Measurements from ENCODE around the gene FATE1. TPM values are rescaled to one million over a fixed set of nuclear protein-coding genes. Genes with fewer than 3 reads are reported as not detected.

The FATE1 gene
- total and polyA plus RNA-seq, 10 donors: 0.06 TPM; not detected in 9

DNA sequence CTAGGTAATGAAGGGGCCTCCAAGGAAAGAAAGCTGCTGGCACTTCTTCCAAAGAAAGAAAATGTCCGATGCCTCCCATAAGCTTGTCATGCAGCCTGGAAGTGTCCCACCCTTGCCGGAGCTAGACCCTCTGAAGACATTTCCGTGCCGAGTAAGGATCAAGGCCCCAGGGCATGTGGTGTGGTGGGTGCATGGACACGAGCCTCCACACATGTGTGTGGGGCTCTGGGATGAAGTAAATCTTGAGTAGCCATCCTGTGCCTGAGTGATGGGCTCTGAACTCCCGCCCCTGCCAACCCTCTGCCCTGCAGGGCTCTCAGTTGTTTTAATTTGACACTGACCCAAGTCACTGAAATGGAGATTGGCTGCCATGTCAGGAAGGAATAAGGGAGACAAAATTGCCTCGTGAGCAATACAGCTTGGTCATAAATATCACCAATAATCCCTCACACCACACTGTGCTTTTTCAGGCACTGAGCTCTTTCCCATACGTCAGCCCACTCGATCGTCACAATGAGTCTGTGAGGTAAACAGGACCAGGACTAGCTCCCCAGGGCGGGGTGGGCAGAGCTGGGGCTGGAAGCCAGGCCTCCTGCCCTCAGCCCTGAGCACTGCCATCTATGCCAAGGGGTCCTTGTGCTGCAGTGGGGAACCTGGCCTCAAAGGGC lies 43.3 kb downstream of the FATE1 start:
- DNase-seq: no peak
- H3K27me3 ChIP-seq (replicated peaks in 1 of 7): no peaks in the 10 kb centered on the region
- WGBS, 5 donors: 79 to 94% (median 83%) methylated on average over 6 to 11 of the region's 11 CpGs
- no peaks in the 10 kb centered on the region for H3K9me3 ChIP-seq
- no peak overlapping the region for H3K27ac ChIP-seq
- H3K36me3 ChIP-seq: no peaks in the 10 kb centered on the region
- intact Hi-C loops (cut with DNase I; ENCODE audit: low total_unique reads): no loop called here
- H3K4me3 ChIP-seq: no peak overlapping the region
- no peaks in the 10 kb centered on the region for H3K4me1 ChIP-seq
- TF ChIP-seq POLR2AphosphoS5 (IDR thresholded peaks at IDR 0.05): no peak
- no peak for TF ChIP-seq POLR2A (IDR thresholded peaks at IDR 0.05)
- no peak for TF ChIP-seq CTCF (IDR thresholded peaks at IDR 0.05 in 8 of 11, conservative IDR thresholded peaks at IDR 0.05 in 3 of 11)

DNA sequence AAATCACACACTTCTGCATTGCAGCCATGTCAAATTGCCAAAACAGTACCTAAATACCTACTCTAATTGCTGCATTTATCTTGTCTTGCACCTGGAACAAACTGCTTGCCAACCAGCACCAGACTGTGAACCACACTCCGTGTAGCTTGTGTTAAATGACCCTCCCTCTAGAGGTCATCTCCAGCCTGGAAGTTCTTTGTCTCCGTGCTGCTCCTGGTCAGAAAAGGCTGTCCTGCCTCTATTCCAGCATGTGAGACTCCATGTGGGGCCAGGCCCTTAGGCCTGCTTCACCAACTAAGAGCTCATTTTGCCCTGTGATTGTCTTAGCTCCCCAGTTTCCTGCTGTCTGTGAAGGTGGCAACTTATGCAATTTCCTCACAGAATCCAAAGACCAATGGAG lies 47.0 kb downstream of the FATE1 start:
- TF ChIP-seq POLR2AphosphoS5 (IDR thresholded peaks at IDR 0.05) (no peak), POLR2A (IDR thresholded peaks at IDR 0.05) (no peak), CTCF (IDR thresholded peaks at IDR 0.05 in 8 of 11, conservative IDR thresholded peaks at IDR 0.05 in 3 of 11) (no peak)
- intact Hi-C loops (cut with DNase I; ENCODE audit: low total_unique reads): no loop called here
- 49 to 72% (median 64%) methylated on average over 2 of the region's 2 CpGs for WGBS, 5 donors
- H3K27me3 ChIP-seq (replicated peaks in 1 of 7): peaks cover 0 to 8% (median 0%) of the 10 kb centered on the region in 7 donors
- no peak for DNase-seq
- H3K27ac ChIP-seq: no peak overlapping the region
- no peak overlapping the region for H3K4me3 ChIP-seq
- H3K4me1 ChIP-seq: no peaks in the 10 kb centered on the region
- no peaks in the 10 kb centered on the region for H3K9me3 ChIP-seq
- H3K36me3 ChIP-seq: no peaks in the 10 kb centered on the region

DNA sequence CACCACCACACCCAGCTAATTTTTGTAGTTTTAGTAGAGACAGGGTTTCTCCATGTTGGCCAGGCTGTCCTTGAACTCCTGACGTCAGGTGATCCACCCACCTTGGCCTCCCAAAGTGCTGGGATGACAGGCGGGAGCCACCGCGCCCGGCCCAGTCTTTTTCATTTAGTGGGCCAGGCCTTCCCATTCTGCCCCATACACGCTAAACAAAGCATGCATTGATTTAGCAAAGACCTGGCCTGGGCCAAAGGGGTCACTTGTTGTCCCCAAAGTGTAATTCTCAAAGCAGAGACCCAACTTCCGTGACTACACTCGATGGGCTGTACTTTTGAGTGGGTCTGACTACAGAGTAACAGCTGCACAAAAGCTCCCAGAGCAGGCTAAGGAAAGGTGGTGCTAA lies 47.9 kb downstream of the FATE1 start:
- H3K27ac ChIP-seq: no peak overlapping the region
- TF ChIP-seq POLR2A (IDR thresholded peaks at IDR 0.05): no peak
- TF ChIP-seq CTCF (IDR thresholded peaks at IDR 0.05 in 8 of 11, conservative IDR thresholded peaks at IDR 0.05 in 3 of 11): no peak
- no peak for TF ChIP-seq POLR2AphosphoS5 (IDR thresholded peaks at IDR 0.05)
- no peak for DNase-seq
- intact Hi-C loops (cut with DNase I; ENCODE audit: low total_unique reads): no loop called here
- peaks cover 0 to 8% (median 0%) of the 10 kb centered on the region in 7 donors for H3K27me3 ChIP-seq (replicated peaks in 1 of 7)
- H3K36me3 ChIP-seq: no peaks in the 10 kb centered on the region
- no peaks in the 10 kb centered on the region for H3K9me3 ChIP-seq
- 85 to 93% (median 90%) methylated on average over 8 of the region's 8 CpGs for WGBS, 5 donors
- H3K4me1 ChIP-seq: no peaks in the 10 kb centered on the region
- no peak overlapping the region for H3K4me3 ChIP-seq

DNA sequence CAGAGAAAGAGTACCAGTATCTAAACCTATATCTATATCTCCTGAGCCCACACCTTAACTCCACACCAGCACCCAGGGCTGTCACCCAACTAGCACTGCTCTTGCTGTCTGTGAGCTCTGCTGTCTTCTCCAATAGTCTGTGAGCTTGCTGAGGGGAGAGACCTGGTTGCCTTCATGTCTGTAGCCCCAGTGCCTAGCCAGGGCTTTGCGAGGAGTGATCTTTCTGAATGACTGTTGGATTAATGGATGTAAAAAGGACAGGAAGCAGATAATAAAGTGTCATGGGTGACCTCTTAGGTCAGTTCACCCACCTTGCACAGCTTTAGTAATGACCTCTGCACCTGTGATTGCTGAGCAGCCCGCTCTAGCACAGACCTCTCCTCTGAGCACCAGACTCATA lies 49.2 kb downstream of the FATE1 start:
- no peak for DNase-seq
- H3K27me3 ChIP-seq (replicated peaks in 1 of 7): peaks cover 0 to 8% (median 0%) of the 10 kb centered on the region in 7 donors
- H3K4me3 ChIP-seq: no peak overlapping the region
- no peaks in the 10 kb centered on the region for H3K4me1 ChIP-seq
- 71 to 87% (median 81%) methylated on average over 1 to 2 of the region's 2 CpGs for WGBS, 5 donors
- no peak overlapping the region for H3K27ac ChIP-seq
- H3K36me3 ChIP-seq: no peaks in the 10 kb centered on the region
- TF ChIP-seq CTCF (IDR thresholded peaks at IDR 0.05 in 8 of 11, conservative IDR thresholded peaks at IDR 0.05 in 3 of 11): no peak
- no peak for TF ChIP-seq POLR2AphosphoS5 (IDR thresholded peaks at IDR 0.05)
- no peak for TF ChIP-seq POLR2A (IDR thresholded peaks at IDR 0.05)
- H3K9me3 ChIP-seq: peaks cover 0 to 3% (median 0%) of the 10 kb centered on the region in 8 donors
- intact Hi-C loops (cut with DNase I; ENCODE audit: low total_unique reads): no loop called here

Data from spleen (tissue), 11 donors.